HepG2 (cell line): ENCODE data around the gene ADAT3. TPM values are rescaled to one million over a fixed set of nuclear protein-coding genes. Genes with fewer than 3 reads are reported as not detected.
A peak's percentile ranks its signal among the peaks of the same experiment; 100 is the strongest.

Experiments used
- ATAC-seq: fragments of 200-7000 bp; cut with Tn5 transposase; 3 replicates; pipeline ENCODE4 v1.9.1; 2020; ENCODE audit warnings: mild to moderate bottlenecking, moderate library complexity
- BruUV-seq: library from RNA; stranded (reverse); fragments of 400-500 nt; replicated peaks from 2 replicates; lab custom pipeline; 2021; lab: Mats Ljungman, UMichigan
- CTCF ChIA-PET: fragments of 300-600 bp; formaldehyde crosslinking; extraction: SDS; loops from one replicate; lab custom pipeline; 2021; ENCODE audit warnings: low total read pairs, inconsistent platforms, low intra/inter-chr PET ratio; lab: Yijun Ruan, JAX
- POLR2A ChIA-PET: fragments of 350-600 bp; sonication (Branson Sonifier 250); formaldehyde crosslinking; loops from one replicate; lab custom pipeline; 2020; ENCODE audit warnings: antibody characterized with exemption, inconsistent platforms; lab: Yijun Ruan, JAX
- DNase-seq: peaks from one replicate; pipeline ENCODE4 v3.0.0-alpha.2; 2015; ENCODE audit warnings: low spot score
- FAIRE-seq: peaks from 3 replicates; lab custom pipeline; 2011; peaks lifted over from hg19 to GRCh38; lab: Jason Lieb, UNC
- H2AFZ ChIP-seq: one replicate; pipeline ENCODE4 v1.6.1; 2011; ENCODE audit warnings: low read length, inconsistent platforms
- H3K27ac ChIP-seq: fragments of 300-600 bp; 3 replicates; pipeline ENCODE4 v1.8.0; 2011; ENCODE audit warnings: mixed run types, mild to moderate bottlenecking, mixed read lengths, low read length, inconsistent platforms; ENCODE audit not compliant: insufficient read depth; ENCODE audit errors: extremely low read length
- H3K27me3 ChIP-seq, 2 experiments: fragments of 200-600 bp in 1 of 2; 2 replicates in 1 of 2; 3 replicates in 1 of 2; pipeline versions ENCODE4 v1.6.0 to v1.8.0; 2011; ENCODE audit warnings: low read length in 2 of 2, mild to moderate bottlenecking in 2 of 2, moderate library complexity in 2 of 2, inconsistent platforms in 1 of 2; ENCODE audit not compliant: insufficient read depth in 2 of 2, control insufficient read depth in 1 of 2
- H3K36me3 ChIP-seq, 2 experiments: fragments of 200-600 bp in 1 of 2; replicated peaks in 1 of 2; 2 replicates in 1 of 2; 3 replicates in 1 of 2; pipeline versions ENCODE4 v1.5.1 to v1.8.0; 2011; ENCODE audit warnings: low read length in 2 of 2, inconsistent platforms in 1 of 2; ENCODE audit not compliant: insufficient read depth in 2 of 2, control insufficient read depth in 1 of 2
- H3K4me1 ChIP-seq: 2 replicates; pipeline ENCODE4 v1.5.1; 2012; ENCODE audit warnings: low read length, inconsistent platforms; ENCODE audit not compliant: insufficient read depth
- H3K4me2 ChIP-seq: 2 replicates; pipeline ENCODE4 v1.6.0; 2011; ENCODE audit warnings: low read depth, low read length, inconsistent platforms
- H3K4me3 ChIP-seq, 3 experiments: fragments of 200-600 bp in 1 of 3; sonication (generic), shearing (Covaris generic) in 1 of 3; replicated peaks in 1 of 3; 2 replicates each; pipeline ENCODE4 v1.5.1; 2011 to 2016; ENCODE audit warnings: low read length in 3 of 3, inconsistent platforms in 2 of 3, low read depth in 2 of 3, mild to moderate bottlenecking in 2 of 3, control low read depth in 1 of 3, mixed read lengths in 1 of 3; ENCODE audit not compliant: insufficient read depth in 1 of 3
- H3K79me2 ChIP-seq: one replicate; pipeline ENCODE4 v1.6.1; 2011; ENCODE audit warnings: low read length, inconsistent platforms; ENCODE audit not compliant: insufficient read depth
- H3K9ac ChIP-seq: 2 replicates; pipeline ENCODE4 v1.6.0; 2011; ENCODE audit warnings: mild to moderate bottlenecking, low read depth, low read length, inconsistent platforms; ENCODE audit not compliant: insufficient read depth
- H3K9me3 ChIP-seq: 2 replicates; pipeline ENCODE4 v1.5.1; 2012; ENCODE audit warnings: mild to moderate bottlenecking, low read length
- H4K20me1 ChIP-seq: 2 replicates; pipeline ENCODE4 v1.6.0; 2011; ENCODE audit warnings: inconsistent platforms, mild to moderate bottlenecking, low read length, moderate library complexity; ENCODE audit not compliant: insufficient read depth
- BCL6 ChIP-seq: IDR thresholded peaks from 2 replicates; pipeline ENCODE4 v1.6.1; 2016; ENCODE audit warnings: missing genetic modification reagents, missing compliant biosample characterization
- HNRNPL ChIP-seq: fragments of 200-400 bp; formaldehyde crosslinking; IDR thresholded peaks from 2 replicates; pipeline ENCODE4 v1.6.1; 2017; ENCODE audit warnings: mild to moderate bottlenecking, low read depth, low read length
- HOXA5 ChIP-seq: sonication (generic); formaldehyde crosslinking; IDR thresholded peaks from 2 replicates; pipeline ENCODE4 v1.4.0; 2020; ENCODE audit warnings: missing genetic modification reagents
- MAFF ChIP-seq: IDR thresholded peaks from 2 replicates; pipeline ENCODE4 v1.6.1; 2011; ENCODE audit warnings: low read depth, low read length, improper control_type of control experiment
- MXI1 ChIP-seq: IDR thresholded peaks from 3 replicates; pipeline ENCODE4 v1.6.1; 2012; ENCODE audit warnings: low read depth, low read length, inconsistent platforms, borderline replicate concordance
- POLR2A ChIP-seq, 2 experiments: IDR thresholded peaks; 2 replicates each; pipeline ENCODE4 v1.6.1; 2011; ENCODE audit warnings: low read depth in 2 of 2, low read length in 2 of 2, mild to moderate bottlenecking in 1 of 2, moderate library complexity in 1 of 2; ENCODE audit not compliant: insufficient read depth in 1 of 2
- SALL2 ChIP-seq: sonication (generic); formaldehyde crosslinking; IDR thresholded peaks from 2 replicates; pipeline ENCODE4 v1.8.1; 2023; ENCODE audit warnings: mild to moderate bottlenecking, missing genetic modification reagents, inconsistent platforms
- SMAD9 ChIP-seq: sonication (generic); formaldehyde crosslinking; IDR thresholded peaks from 2 replicates; pipeline ENCODE4 v1.5.1; 2020; ENCODE audit warnings: mild to moderate bottlenecking, missing genetic modification reagents
- ZNF224 ChIP-seq: sonication (generic); formaldehyde crosslinking; IDR thresholded peaks from 2 replicates; pipeline ENCODE4 v1.5.0; 2020; ENCODE audit warnings: mild to moderate bottlenecking, missing genetic modification reagents
- ZNF546 ChIP-seq: sonication (generic); formaldehyde crosslinking; conservative IDR thresholded peaks from 2 replicates; pipeline ENCODE4 v1.8.1; 2023; ENCODE audit warnings: mild to moderate bottlenecking, missing genetic modification reagents
- ZNF547 ChIP-seq: sonication (generic); formaldehyde crosslinking; IDR thresholded peaks from 2 replicates; pipeline ENCODE4 v1.5.1; 2020; ENCODE audit warnings: mild to moderate bottlenecking, missing genetic modification reagents
- ZNF552 ChIP-seq: sonication (generic); formaldehyde crosslinking; IDR thresholded peaks from 2 replicates; pipeline ENCODE4 v1.9.0; 2022; ENCODE audit warnings: missing genetic modification reagents, mild to moderate bottlenecking, borderline replicate concordance
- ZNF629 ChIP-seq: sonication (generic); formaldehyde crosslinking; conservative IDR thresholded peaks from 2 replicates; pipeline ENCODE4 v1.5.0; 2020; ENCODE audit warnings: missing genetic modification reagents
- ZNF879 ChIP-seq: sonication (generic); formaldehyde crosslinking; IDR thresholded peaks from 2 replicates; pipeline ENCODE4 v1.8.1; 2023; ENCODE audit warnings: missing genetic modification reagents
- WGBS: methylation state at CpG from one replicate; pipeline ENCODE4 v1.1.6; 2017; ENCODE audit warnings: low lambda C conversion rate; 5-methylcytosine and 5-hydroxymethylcytosine counted together
- in situ Hi-C: cut with HindIII; loops from 2 replicates; pipeline ENCODE4 v1.10.0; 2017; ENCODE audit warnings: low pct_unique_long_range_greater_than_20kb; ENCODE audit not compliant: extremely low pct_ligation_motif_present
- intact Hi-C: fragments of 100-400 bp; cut with micrococcal nuclease; formaldehyde crosslinking; loops from one replicate; pipeline ENCODE4 v1.10.0; 2022; ENCODE audit not compliant: unreplicated experiment
- polyA plus RNA-seq, 8 experiments: library from polyadenylated mRNA; depleted of rRNA in 3 of 8; stranded (reverse) in 7 of 8; unstranded in 1 of 8; fragments of >200 nt; fragmentation: Illumina TruSeq in 4 of 8; extraction: Trizol in 4 of 8; gene quantifications; 2 replicates each; pipeline versions ENCODE4 v1.2.1 to v1.2.3, GENCODE V29; 2011 to 2016; ENCODE audit warnings: low read depth in 4 of 8, missing spikeins in 1 of 8, mixed read lengths in 1 of 8; ENCODE audit not compliant: insufficient read depth in 1 of 8
- total RNA-seq, 5 experiments: library from RNA; depleted of rRNA; stranded (reverse); fragments of >200 nt; fragmentation: Illumina TruSeq; extraction: Trizol; gene quantifications; 2 replicates each; pipeline ENCODE4 v1.2.3, GENCODE V29; 2016; ENCODE audit warnings: low read depth in 1 of 5
- TF ChIP-seq, protein P1 (sequence below): IDR thresholded peaks from 2 replicates; pipeline ENCODE4 v1.6.1; 2012; ENCODE audit warnings: low read depth, low read length, improper control_type of control experiment
- TF ChIP-seq, protein P2 (sequence below): sonication (generic); formaldehyde crosslinking; IDR thresholded peaks from 2 replicates; pipeline ENCODE4 v1.5.0; 2020; ENCODE audit warnings: mild to moderate bottlenecking, missing genetic modification reagents
- TF ChIP-seq, protein P3 (sequence below): sonication (generic); formaldehyde crosslinking; IDR thresholded peaks from 2 replicates; pipeline ENCODE4 v1.4.0; 2020; ENCODE audit warnings: missing genetic modification reagents
- TF ChIP-seq, protein P4 (sequence below): sonication (generic); formaldehyde crosslinking; IDR thresholded peaks from 2 replicates; pipeline ENCODE4 v1.4.0; 2020; ENCODE audit warnings: missing genetic modification reagents, low read depth, mild to moderate bottlenecking, borderline replicate concordance

Gene ADAT3
- total and polyA plus RNA-seq, 2 of the 13 experiments (the other 11 are each of a cell fraction or from before 2014, with no cell fraction given), result 0.95 to 3.5 TPM

DNA sequence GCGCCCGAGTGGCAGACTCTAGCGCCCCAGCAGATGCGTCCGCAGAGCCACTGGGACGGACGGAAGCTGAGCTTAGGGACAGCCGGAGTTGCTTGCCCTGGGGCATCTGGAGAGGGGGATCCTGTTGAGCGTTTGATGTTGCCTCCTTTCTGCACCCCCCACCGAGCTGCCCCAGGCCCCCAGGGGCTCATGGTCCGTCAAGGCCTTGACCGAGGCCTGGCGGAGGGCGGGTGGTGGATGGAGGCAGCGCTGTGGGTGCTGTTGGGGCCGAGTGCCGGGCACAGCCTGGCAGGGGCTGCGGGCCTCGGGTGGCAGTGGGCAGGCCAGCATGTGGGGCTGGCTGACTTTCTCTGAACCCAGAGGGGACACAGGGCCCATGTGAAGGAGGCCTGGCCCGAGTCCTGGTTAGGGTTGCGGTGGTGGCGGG lies 38.5 kb downstream of the ADAT3 start (continued):
- TF ChIP-seq, protein P1, sequence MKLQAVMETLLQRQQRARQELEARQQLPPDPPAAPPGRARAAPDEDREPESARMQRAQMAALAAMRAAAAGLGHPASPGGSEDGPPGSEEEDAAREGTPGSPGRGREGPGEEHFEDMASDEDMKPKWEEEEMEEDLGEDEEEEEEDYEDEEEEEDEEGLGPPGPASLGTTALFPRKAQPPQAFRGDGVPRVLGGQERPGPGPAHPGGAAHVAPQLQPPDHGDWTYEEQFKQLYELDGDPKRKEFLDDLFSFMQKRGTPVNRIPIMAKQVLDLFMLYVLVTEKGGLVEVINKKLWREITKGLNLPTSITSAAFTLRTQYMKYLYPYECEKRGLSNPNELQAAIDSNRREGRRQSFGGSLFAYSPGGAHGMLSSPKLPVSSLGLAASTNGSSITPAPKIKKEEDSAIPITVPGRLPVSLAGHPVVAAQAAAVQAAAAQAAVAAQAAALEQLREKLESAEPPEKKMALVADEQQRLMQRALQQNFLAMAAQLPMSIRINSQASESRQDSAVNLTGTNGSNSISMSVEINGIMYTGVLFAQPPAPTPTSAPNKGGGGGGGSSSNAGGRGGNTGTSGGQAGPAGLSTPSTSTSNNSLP, result no peak
- no peak for TF ChIP-seq POLR2A (IDR thresholded peaks at IDR 0.05; ENCODE audit: insufficient read depth in 1 of 2, low read depth in 2 of 2, low read length in 2 of 2)
- TF ChIP-seq ZNF224 (CRISPR knock-in tag), result no peak
- no peak for TF ChIP-seq ZNF547 (CRISPR knock-in tag)
- 0 out of 2 replicates have a peak, but pooled peaks have one; percentile 29 for TF ChIP-seq HNRNPL

DNA sequence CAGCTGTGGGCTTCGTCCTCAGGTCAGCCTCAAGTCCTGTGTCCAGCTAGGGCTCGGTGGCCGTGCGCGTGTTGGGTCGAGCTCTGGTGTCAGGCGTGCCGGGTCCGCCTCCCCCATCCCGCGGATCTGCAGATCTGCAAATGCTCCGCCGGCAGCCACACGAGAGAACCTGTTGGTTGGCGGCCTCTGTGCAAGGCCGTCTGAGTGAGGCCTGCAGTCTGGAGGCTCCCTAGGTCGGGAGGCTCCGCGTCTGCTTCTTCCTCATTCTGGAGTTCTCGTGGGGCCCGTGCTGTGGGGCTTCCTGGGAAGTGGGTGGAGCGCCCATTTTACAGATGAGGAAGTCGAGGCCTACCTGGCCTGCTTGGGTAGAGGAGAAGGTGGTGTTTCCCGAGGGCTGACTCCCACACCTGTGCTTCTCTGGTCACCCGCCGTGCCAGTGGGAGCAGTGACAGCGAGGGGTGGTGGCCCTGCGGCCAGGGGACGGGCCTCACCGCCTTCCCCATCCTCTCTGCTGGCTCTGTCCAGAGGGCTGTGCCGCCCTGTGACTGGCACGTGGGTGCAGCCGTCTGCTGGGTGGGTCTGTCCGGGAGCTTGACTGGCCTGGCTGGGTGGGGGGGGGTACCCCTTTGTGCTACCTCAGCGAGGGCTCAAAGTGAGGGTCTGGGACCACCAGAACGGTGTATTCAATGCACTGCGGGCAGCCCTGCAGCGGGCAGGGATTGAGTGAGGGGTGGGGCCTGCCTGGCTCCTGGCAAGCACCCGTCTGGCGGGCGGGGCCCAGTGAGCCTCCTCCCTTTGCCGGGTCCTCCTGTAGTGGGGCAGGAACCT lies 39.1 kb downstream of the ADAT3 start:
- Histone ChIP-seq H3K79me2 (peaks cover 61% of the 10 kb centered on the region), H2AFZ (no peak overlapping the region), H3K4me3 (peak overlapping the region in 1 of 3 experiments; percentile 95; a peak in 1 of 6 replicates), H3K9ac (no peak overlapping the region), H3K4me2 (peak overlapping the region; percentile 97; the same call in 1 of the 2 replicates), H4K20me1 (peaks cover 52% of the 10 kb centered on the region), H3K9me3 (no peaks in the 10 kb centered on the region), H3K36me3 (peaks cover 2 to 8% of the 10 kb centered on the region in 2 experiments; a peak in 3 of 5 replicates), H3K4me1 (peaks cover 30% of the 10 kb centered on the region), H3K27me3 (no peaks in the 10 kb centered on the region; a peak in 1 of 5 replicates), H3K27ac (no peak overlapping the region)
- FAIRE-seq, result no peak
- in situ Hi-C loops (no loop called here), intact Hi-C loops (no loop called here)
- ChIA-PET POLR2A (no interaction called here), CTCF (no interaction called here)
- DNase-seq, result no peak
- no peak for ATAC-seq
- WGBS, result 90% methylated on average over 14 of the region's 42 CpGs
- BruUV-seq, result no TSS peak
- TF ChIP-seq MAFF (no peak), SALL2 (CRISPR knock-in tag) (no peak), MXI1 (no peak), BCL6 (CRISPR knock-in tag) (no peak), ZNF879 (no peak), ZNF546 (no peak), ZNF552 (no peak), SMAD9 (CRISPR knock-in tag) (no peak), HOXA5 (CRISPR knock-in tag) (no peak), ZNF629 (CRISPR knock-in tag) (peak; percentile 94)
- TF ChIP-seq, protein P2, sequence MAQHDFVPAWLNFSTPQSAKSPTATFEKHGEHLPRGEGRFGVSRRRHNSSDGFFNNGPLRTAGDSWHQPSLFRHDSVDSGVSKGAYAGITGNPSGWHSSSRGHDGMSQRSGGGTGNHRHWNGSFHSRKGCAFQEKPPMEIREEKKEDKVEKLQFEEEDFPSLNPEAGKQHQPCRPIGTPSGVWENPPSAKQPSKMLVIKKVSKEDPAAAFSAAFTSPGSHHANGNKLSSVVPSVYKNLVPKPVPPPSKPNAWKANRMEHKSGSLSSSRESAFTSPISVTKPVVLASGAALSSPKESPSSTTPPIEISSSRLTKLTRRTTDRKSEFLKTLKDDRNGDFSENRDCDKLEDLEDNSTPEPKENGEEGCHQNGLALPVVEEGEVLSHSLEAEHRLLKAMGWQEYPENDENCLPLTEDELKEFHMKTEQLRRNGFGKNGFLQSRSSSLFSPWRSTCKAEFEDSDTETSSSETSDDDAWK, result no peak
- TF ChIP-seq, protein P3, sequence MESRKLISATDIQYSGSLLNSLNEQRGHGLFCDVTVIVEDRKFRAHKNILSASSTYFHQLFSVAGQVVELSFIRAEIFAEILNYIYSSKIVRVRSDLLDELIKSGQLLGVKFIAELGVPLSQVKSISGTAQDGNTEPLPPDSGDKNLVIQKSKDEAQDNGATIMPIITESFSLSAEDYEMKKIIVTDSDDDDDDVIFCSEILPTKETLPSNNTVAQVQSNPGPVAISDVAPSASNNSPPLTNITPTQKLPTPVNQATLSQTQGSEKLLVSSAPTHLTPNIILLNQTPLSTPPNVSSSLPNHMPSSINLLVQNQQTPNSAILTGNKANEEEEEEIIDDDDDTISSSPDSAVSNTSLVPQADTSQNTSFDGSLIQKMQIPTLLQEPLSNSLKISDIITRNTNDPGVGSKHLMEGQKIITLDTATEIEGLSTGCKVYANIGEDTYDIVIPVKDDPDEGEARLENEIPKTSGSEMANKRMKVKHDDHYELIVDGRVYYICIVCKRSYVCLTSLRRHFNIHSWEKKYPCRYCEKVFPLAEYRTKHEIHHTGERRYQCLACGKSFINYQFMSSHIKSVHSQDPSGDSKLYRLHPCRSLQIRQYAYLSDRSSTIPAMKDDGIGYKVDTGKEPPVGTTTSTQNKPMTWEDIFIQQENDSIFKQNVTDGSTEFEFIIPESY, result peak; percentile 92
- TF ChIP-seq, protein P4, sequence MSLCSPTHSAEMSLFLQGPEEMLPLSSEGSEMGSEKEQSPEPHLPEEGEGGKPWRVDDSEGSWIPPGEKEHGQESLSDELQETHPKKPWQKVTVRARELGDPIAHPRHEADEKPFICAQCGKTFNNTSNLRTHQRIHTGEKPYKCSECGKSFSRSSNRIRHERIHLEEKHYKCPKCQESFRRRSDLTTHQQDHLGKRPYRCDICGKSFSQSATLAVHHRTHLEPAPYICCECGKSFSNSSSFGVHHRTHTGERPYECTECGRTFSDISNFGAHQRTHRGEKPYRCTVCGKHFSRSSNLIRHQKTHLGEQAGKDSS (CRISPR knock-in tag), result no peak
